Smooth muscle cell (in vitro differentiated cells): ENCODE data around the gene SUPT3H. TPM values are rescaled to one million over a fixed set of nuclear protein-coding genes. Genes with fewer than 3 reads are reported as not detected.

Experiments used
- DNase-seq: peaks from one replicate; lab custom pipeline; 2025; ENCODE audit not compliant: unreplicated experiment; lab: John Stamatoyannopoulos, UW
- H2AFZ ChIP-seq: fragments of 200-600 bp; sonication (generic); 2 replicates; pipeline ENCODE4 v1.6.0; 2016; ENCODE audit warnings: antibody characterized with exemption, low read depth, mild to moderate bottlenecking
- H3F3A ChIP-seq: fragments of 200-600 bp; sonication (generic); 2 replicates; pipeline ENCODE4 v1.6.0; 2017; ENCODE audit warnings: antibody characterized with exemption, low read depth
- H3K27ac ChIP-seq: fragments of 200-600 bp; sonication (generic); 2 replicates; pipeline ENCODE4 v1.5.1; 2016; ENCODE audit warnings: low read depth, mild to moderate bottlenecking
- H3K27me3 ChIP-seq: fragments of 200-600 bp; sonication (generic); 2 replicates; pipeline ENCODE4 v1.6.1; 2016; ENCODE audit warnings: low read depth, mild to moderate bottlenecking
- H3K36me3 ChIP-seq: fragments of 200-600 bp; sonication (generic); 2 replicates; pipeline ENCODE4 v1.5.1; 2016; ENCODE audit warnings: low read depth
- H3K4me1 ChIP-seq: fragments of 200-600 bp; sonication (generic); 2 replicates; pipeline ENCODE4 v1.5.1; 2016; ENCODE audit warnings: low read depth
- H3K4me2 ChIP-seq: fragments of 200-600 bp; sonication (generic); 2 replicates; pipeline ENCODE4 v1.6.0; 2016; ENCODE audit warnings: mild to moderate bottlenecking
- H3K4me3 ChIP-seq: fragments of 200-600 bp; sonication (generic); 2 replicates; pipeline ENCODE4 v1.5.1; 2016; ENCODE audit warnings: mild to moderate bottlenecking
- H3K79me2 ChIP-seq: fragments of 200-600 bp; sonication (generic); 2 replicates; pipeline ENCODE4 v1.6.0; 2016; ENCODE audit warnings: low read depth, mild to moderate bottlenecking
- H3K9ac ChIP-seq: fragments of 200-600 bp; sonication (generic); 2 replicates; pipeline ENCODE4 v1.6.0; 2016; ENCODE audit warnings: low read depth
- H3K9me3 ChIP-seq: fragments of 200-600 bp; sonication (generic); replicated peaks from 2 replicates; pipeline ENCODE4 v1.5.1; 2016; ENCODE audit warnings: low read depth
- H4K20me1 ChIP-seq: fragments of 200-600 bp; sonication (generic); 2 replicates; pipeline ENCODE4 v1.6.0; 2016; ENCODE audit warnings: low read depth
- WGBS: methylation state at CpG from one replicate; pipeline ENCODE4 v1.1.7; 2016; ENCODE audit warnings: low lambda C conversion rate; 5-methylcytosine and 5-hydroxymethylcytosine counted together
- polyA plus RNA-seq: library from polyadenylated mRNA; unstranded; fragments of >200 nt; fragmentation: Nextera tagmentation; extraction: Ambion mirVana; gene quantifications from 2 replicates; pipeline ENCODE4 v1.2.1, GENCODE V29; 2016
- total RNA-seq: library from RNA; depleted of rRNA; stranded (reverse); fragments of >200 nt; gene quantifications from 2 replicates; pipeline ENCODE4 v1.2.3, GENCODE V29; 2014
- TF ChIP-seq, protein P1 (sequence below): fragments of 200-600 bp; sonication (generic); IDR thresholded peaks from 2 replicates; pipeline ENCODE4 v1.5.1; 2017; ENCODE audit warnings: borderline replicate concordance, mild to moderate bottlenecking, antibody characterized with exemption; ENCODE audit not compliant: insufficient read depth, poor library complexity, severe bottlenecking

SUPT3H gene
- total and polyA plus RNA-seq, 2 experiments from 2014 or later: 19.4 to 22.9 TPM

DNA sequence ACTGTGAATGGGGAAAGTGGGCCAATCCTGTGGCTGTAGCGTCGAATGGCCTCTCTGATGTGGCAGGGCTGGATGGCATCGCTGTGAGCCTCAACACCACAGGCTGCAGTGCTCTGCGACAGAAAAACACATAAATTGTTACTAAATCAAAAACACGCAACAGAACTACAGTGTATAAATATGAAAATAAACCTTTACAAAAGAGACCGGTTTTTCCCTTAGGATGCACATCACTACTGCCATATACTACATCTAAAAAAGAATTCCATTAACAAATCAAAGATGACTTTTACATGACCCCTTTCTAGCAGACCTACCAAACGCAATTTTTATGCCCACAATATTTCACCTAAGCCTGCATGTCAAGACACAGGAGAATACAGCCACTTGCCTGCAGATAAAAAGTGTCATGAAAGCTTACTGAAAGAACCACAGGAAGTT is 445.1 kb downstream of the SUPT3H start:
- Histone ChIP-seq H3K9me3 (no peaks in the 10 kb centered on the region), H3K4me1 (no peaks in the 10 kb centered on the region), H3K79me2 (no peaks in the 10 kb centered on the region), H3F3A (no peaks in the 10 kb centered on the region), H3K4me3 (no peak overlapping the region), H2AFZ (no peak overlapping the region), H3K36me3 (no peaks in the 10 kb centered on the region), H3K4me2 (no peak overlapping the region), H4K20me1 (no peaks in the 10 kb centered on the region), H3K9ac (no peak overlapping the region), H3K27me3 (no peaks in the 10 kb centered on the region), H3K27ac (no peak overlapping the region)
- WGBS: 94% methylated on average over 7 of the region's 7 CpGs
- DNase-seq: no peak
- TF ChIP-seq, protein P1, sequence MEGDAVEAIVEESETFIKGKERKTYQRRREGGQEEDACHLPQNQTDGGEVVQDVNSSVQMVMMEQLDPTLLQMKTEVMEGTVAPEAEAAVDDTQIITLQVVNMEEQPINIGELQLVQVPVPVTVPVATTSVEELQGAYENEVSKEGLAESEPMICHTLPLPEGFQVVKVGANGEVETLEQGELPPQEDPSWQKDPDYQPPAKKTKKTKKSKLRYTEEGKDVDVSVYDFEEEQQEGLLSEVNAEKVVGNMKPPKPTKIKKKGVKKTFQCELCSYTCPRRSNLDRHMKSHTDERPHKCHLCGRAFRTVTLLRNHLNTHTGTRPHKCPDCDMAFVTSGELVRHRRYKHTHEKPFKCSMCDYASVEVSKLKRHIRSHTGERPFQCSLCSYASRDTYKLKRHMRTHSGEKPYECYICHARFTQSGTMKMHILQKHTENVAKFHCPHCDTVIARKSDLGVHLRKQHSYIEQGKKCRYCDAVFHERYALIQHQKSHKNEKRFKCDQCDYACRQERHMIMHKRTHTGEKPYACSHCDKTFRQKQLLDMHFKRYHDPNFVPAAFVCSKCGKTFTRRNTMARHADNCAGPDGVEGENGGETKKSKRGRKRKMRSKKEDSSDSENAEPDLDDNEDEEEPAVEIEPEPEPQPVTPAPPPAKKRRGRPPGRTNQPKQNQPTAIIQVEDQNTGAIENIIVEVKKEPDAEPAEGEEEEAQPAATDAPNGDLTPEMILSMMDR: no peak

DNA sequence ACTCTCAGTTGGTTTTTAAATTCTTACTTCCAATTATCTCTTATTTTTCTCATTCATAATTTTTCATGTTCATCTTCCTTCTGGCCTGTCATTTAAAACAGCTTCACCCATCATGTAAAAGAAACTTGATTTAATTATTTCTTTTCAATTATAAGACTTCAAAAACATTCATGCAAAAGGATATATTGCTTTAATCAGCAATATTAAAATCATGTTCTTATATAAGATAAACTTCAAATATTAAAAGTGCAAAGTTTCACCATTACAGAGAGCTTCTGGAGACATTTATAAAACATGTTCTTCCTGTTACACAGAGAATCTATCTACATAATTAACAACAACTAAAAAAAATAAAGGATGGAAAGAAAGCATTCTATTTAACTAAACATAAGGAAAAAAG is 446.3 kb downstream of the SUPT3H start:
- no peaks in the 10 kb centered on the region for H4K20me1 ChIP-seq
- no peak overlapping the region for H3K4me3 ChIP-seq
- H3K79me2 ChIP-seq: no peaks in the 10 kb centered on the region
- H3K27me3 ChIP-seq: no peaks in the 10 kb centered on the region
- H3K36me3 ChIP-seq: no peaks in the 10 kb centered on the region
- H3K4me1 ChIP-seq: no peaks in the 10 kb centered on the region
- no peak overlapping the region for H2AFZ ChIP-seq
- H3F3A ChIP-seq: no peaks in the 10 kb centered on the region
- DNase-seq: no peak
- no peak overlapping the region for H3K4me2 ChIP-seq
- H3K27ac ChIP-seq: no peak overlapping the region
- TF ChIP-seq, protein P1: no peak
- no peaks in the 10 kb centered on the region for H3K9me3 ChIP-seq
- H3K9ac ChIP-seq: no peak overlapping the region

DNA sequence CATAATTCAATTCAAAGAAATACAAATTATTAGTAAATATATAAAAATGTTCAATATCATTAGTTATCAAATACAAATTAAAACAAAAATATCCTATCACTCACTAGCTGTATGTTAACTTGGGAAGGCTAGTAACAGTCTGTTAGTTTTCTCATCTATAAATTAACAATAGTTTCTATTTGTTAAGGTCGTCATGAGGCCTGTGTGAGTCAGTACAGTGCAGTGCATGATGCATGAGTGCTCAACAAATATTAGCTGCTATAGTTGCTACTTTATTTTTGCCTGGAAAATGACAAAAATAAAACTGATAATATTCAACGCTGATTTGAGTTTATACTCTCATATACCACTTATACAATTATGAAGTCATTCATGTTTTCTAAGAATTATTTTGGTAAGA is 451.2 kb downstream of the SUPT3H start:
- Histone ChIP-seq H3K27me3 (no peaks in the 10 kb centered on the region), H3K9ac (no peak overlapping the region), H3K4me1 (no peaks in the 10 kb centered on the region), H3F3A (no peaks in the 10 kb centered on the region), H4K20me1 (no peaks in the 10 kb centered on the region), H3K4me3 (no peak overlapping the region), H3K9me3 (no peaks in the 10 kb centered on the region), H2AFZ (no peak overlapping the region), H3K79me2 (no peaks in the 10 kb centered on the region), H3K4me2 (no peak overlapping the region), H3K36me3 (no peaks in the 10 kb centered on the region), H3K27ac (no peak overlapping the region)
- 88% methylated on average over 2 of the region's 2 CpGs for WGBS
- TF ChIP-seq, protein P1: no peak
- DNase-seq: no peak

DNA sequence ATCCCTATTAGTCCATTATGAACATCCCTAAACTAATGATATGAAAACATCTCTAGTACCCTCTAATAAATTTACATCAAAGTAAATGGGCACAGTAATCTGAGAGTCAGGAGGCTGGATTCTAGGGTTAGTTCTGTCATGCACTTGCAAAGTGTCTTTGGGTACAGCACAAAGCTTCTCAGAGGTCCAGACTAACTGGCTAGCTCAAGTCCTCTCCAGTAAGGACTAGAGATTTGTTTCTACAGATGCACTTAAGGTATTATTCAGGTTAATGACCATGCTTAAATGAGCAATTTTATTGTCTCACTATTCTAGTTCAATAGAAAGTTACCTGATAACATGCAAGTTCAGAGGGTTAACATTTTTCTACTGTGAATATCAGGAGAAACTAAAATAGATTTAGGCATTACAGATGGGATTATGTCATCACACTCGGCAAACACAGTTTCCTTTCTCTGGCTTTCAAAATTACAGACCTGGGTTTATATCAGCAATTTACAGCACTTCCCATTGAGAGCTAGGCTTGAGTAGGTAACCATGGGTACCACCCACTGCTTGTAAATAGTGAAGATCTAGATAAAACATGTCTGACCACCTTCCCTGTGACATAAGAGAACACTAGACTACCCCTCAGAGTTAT is 452.5 kb downstream of the SUPT3H start:
- Histone ChIP-seq H3K9ac (no peak overlapping the region), H3K4me1 (no peaks in the 10 kb centered on the region), H3K4me3 (no peak overlapping the region), H4K20me1 (no peaks in the 10 kb centered on the region), H2AFZ (no peak overlapping the region), H3K27me3 (no peaks in the 10 kb centered on the region), H3K4me2 (peak overlapping the region; percentile 3), H3F3A (no peaks in the 10 kb centered on the region), H3K27ac (peak overlapping the region; percentile 46), H3K79me2 (no peaks in the 10 kb centered on the region), H3K36me3 (no peaks in the 10 kb centered on the region), H3K9me3 (no peaks in the 10 kb centered on the region)
- TF ChIP-seq, protein P1: no peak
- no peak for DNase-seq
- 29% methylated on average over 1 of the region's 1 CpG for WGBS
